Putamen (tissue), 1 donor: ENCODE data around the gene PPP4C.
"Not testable (repeated sequence)": the region's sequence is repeated elsewhere in the genome, so short reads cannot be mapped to it uniquely, and the experiment has no call there.

Experiments
- DNase-seq: peaks from one replicate; pipeline ENCODE4 v3.0.0-alpha.2; 2016; ENCODE audit warnings: low spot score

Gene PPP4C

DNA sequence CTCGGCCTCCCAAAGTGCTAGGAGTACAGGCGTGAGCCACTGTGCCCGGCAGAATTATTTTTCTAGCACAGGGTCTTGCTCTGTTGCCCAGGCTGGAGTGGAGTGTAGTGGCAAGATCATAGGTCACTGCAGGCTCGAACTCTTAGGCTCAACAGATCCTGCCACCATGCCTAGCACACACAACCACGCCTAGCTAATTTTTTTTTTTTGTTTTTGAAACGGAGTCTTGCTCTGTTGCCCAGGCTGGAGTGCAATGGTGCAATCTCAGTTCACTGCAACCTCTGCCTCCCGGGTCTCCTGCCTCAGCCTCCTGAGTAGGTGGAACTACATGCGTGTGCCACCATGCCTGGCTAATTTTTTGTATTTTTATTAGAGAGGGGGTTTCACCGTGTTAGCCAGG is 49.9 kb downstream of the PPP4C start:
- DNase-seq: not testable (repeated sequence)

GRCh38 chr16:30127993-30128392 is 52.2 kb downstream of the PPP4C start:
- DNase-seq: no peak

DNA sequence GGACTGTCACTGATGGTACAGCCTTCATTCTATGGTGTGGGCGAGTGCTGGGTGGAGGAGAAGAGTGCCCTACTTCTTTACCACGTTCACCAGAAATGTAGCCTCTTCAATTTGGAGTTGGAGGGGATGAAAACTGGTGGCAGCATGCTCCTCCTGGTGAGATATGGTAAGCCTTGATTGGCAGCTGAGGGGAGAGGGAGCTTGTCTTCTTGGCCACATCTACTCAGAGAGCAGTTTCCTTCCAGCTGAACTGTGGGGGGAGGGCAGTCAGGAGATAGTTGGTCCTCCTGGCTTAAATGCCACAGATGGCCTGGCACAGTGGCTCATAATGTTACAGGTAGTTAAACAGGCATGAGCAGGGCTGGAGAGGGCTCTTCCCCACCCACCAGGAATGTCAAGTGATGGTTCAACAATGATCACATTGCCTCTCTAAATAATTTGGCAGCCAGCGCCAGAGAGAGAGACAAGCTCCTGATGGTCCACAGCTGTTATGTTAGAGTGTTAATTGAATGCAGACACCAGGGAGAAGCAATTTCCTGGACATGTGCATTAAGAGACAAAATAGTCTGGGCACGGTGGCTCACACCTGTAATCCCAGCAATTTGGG is 56.2 kb downstream of the PPP4C start:
- no peak for DNase-seq

DNA sequence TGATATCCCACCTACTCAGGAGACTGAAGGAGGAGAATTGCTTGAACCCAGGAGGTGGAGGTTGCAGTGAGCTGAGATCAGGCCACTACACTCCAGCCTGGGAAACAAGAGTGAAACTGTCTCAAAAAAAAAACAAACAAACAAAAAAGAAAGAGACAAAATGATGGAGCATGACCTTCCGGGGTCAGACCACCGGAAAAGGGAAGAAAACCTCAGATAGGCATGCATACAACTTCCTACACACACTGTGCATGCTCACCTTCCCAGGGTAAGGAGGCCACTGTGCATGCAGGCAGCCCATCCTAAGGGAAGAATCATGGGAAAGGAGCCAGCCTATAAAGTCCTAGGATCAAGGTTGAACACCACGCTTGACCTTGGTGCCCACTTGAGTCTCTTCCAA is 56.8 kb downstream of the PPP4C start:
- no peak for DNase-seq
